ENCODE data around the gene TMPRSS6.
A peak's percentile ranks its signal among the peaks of the same experiment; 100 is the strongest.

The TMPRSS6 gene

DNA sequence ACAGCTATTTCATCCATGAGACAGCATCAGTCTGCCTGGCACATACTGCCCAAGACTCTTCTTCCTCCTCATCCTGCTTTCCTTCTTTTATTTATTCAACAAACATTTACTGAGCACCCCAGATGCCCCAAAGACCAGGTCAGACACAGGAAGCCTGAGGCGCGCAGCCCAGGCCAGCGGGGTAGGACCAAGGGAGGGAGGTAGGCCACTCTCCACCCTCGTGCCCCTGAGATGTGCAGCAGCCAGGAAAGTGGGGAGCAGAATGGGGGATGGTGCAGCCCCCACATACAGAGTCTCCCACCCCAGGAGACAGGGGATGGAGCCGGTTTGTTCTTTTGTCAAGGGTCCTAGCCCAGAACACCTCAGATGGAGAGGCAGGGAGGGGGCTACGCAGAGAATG lies 44.4 kb upstream of the TMPRSS6 start:
- DNase-seq (ENCODE audit: low read depth) = no peak
- no peak overlapping the region for H3K4me3 ChIP-seq (ENCODE audit: low read depth, low read length)
- TF ChIP-seq, protein P1, sequence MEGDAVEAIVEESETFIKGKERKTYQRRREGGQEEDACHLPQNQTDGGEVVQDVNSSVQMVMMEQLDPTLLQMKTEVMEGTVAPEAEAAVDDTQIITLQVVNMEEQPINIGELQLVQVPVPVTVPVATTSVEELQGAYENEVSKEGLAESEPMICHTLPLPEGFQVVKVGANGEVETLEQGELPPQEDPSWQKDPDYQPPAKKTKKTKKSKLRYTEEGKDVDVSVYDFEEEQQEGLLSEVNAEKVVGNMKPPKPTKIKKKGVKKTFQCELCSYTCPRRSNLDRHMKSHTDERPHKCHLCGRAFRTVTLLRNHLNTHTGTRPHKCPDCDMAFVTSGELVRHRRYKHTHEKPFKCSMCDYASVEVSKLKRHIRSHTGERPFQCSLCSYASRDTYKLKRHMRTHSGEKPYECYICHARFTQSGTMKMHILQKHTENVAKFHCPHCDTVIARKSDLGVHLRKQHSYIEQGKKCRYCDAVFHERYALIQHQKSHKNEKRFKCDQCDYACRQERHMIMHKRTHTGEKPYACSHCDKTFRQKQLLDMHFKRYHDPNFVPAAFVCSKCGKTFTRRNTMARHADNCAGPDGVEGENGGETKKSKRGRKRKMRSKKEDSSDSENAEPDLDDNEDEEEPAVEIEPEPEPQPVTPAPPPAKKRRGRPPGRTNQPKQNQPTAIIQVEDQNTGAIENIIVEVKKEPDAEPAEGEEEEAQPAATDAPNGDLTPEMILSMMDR (IDR thresholded peaks at IDR 0.05; ENCODE audit: insufficient read depth, low read depth, low read length, missing control alignments) = no peak

DNA sequence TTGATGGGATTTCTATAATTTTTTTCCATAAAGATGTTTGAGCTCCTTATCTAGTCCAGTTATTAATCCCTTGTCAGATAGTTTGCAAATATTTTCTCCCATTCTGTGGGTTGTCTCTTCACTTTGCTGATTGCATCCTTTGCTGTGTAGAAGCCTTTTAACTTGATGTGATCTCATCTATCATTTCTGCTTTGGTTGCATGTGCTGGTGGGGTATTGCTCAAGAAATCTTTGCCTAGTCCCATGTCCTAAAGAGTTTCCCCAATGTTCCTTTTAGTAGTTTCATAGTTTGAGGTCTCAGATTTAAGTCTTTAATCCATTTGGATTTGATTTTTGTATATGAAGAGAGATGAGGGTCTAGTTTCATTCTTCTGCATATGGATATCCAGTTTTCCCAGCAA lies 41.9 kb upstream of the TMPRSS6 start:
- TF ChIP-seq, protein P1 (IDR thresholded peaks at IDR 0.05; ENCODE audit: insufficient read depth, low read depth, low read length, missing control alignments) = no peak
- H3K4me3 ChIP-seq (ENCODE audit: low read depth, low read length) = no peak overlapping the region
- no peak for DNase-seq (ENCODE audit: low read depth)

DNA sequence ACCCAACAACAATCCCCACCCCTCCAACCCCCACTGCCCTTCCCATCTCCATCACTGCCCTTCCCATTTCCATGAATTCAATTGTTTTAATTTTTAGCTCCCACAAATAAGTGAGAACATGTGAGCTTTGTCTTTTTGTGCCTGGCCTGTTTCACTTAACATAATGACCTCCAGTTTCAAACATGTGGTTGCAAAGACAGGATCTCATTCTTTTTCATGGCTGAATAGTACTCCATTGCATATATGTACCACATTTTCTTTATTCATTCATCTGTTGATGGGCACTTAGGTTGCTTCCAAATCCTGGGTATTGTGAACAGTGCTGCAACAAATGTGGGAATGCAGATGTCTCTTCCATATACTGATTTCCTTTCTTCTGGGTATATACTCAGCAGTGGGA lies 41.2 kb upstream of the TMPRSS6 start:
- H3K4me3 ChIP-seq (ENCODE audit: low read depth, low read length) = peak overlapping the region; percentile 97; the same call in 1 of the 2 replicates
- TF ChIP-seq, protein P1 (IDR thresholded peaks at IDR 0.05; ENCODE audit: insufficient read depth, low read depth, low read length, missing control alignments) = no peak
- no peak for DNase-seq (ENCODE audit: low read depth)

DNA sequence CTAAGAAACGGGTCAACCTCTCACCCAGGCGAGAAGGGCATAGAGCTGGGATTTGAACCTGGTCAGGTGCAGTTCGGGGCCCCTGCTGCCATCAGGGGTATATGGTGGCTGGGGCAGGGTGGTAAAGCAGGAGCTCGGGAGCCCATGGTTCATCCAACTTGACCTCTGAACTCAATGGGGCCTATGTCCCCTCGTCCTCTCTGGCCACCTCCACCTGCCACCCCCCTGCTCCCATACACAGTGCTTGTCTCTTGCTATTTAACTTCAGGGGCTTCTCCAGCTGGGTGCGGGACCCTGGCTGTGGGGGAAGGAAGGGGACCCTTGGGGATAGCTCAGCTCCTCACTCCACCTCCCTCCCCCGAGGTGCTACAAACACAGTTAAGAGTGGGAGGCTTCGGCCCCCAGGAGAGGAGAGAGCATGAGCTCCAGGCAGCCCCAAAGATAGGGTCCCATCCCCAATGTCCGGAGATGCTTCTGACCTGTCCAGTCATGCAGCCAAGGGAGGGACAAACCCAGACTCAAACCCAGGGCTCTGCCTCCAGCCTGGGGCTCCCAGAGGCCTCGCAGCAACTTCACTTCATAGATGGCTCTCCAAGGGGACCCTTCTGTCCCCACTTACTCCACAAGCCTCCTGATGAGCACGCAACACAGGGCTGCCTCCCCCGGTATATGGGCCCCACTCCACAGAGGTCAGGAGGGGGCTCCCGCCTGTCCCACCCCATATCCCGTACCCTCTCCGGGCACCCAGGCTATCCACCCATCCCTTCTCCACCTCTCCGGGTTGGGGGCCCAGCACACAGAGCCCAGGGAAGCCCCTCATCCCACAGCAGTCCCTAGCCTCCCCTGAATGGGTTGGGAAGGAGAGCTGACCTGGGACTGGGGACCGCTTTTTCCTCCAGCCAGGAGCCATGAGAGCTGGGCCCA lies 39.5 kb upstream of the TMPRSS6 start:
- TF ChIP-seq, protein P1 (IDR thresholded peaks at IDR 0.05; ENCODE audit: insufficient read depth, low read depth, low read length, missing control alignments) = no peak
- no peak for DNase-seq (ENCODE audit: low read depth)
- peak overlapping the region; percentile 97 for H3K4me3 ChIP-seq (ENCODE audit: low read depth, low read length)

DNA sequence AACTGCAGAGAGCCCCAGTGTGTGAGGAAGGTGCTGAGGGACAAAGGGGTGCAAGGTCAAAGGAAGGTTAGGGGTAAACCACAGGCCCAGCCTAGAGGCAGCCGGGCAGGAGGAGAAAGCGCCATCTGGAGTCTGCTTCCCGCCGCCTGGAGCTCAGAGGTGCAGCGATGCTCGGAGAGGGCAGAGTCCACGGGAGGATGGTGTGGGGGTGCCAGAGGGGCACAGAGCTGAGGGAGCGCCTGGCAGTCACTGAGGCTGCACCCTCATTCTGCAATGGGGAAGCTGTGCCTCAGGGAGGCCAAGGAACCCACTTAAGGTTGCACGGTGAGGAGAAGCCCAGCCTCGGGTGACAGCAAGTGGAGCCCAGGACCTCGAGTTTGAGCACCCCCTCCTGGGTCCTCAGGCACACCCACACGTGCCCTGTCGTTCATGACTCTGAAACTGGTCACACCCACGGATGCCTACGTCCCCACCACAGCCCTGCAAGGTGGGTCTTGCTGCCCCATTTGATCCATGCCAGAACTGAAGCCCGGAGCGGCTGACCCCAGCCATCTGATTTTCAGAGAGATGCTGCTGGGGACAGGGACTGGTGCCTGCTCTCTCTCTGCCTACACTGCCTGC lies 38.6 kb upstream of the TMPRSS6 start:
- TF ChIP-seq, protein P1 (IDR thresholded peaks at IDR 0.05; ENCODE audit: insufficient read depth, low read depth, low read length, missing control alignments) = peak; percentile 9
- H3K4me3 ChIP-seq (ENCODE audit: low read depth, low read length) = peak overlapping the region; percentile 97
- peak; percentile 33 for DNase-seq (ENCODE audit: low read depth)

DNA sequence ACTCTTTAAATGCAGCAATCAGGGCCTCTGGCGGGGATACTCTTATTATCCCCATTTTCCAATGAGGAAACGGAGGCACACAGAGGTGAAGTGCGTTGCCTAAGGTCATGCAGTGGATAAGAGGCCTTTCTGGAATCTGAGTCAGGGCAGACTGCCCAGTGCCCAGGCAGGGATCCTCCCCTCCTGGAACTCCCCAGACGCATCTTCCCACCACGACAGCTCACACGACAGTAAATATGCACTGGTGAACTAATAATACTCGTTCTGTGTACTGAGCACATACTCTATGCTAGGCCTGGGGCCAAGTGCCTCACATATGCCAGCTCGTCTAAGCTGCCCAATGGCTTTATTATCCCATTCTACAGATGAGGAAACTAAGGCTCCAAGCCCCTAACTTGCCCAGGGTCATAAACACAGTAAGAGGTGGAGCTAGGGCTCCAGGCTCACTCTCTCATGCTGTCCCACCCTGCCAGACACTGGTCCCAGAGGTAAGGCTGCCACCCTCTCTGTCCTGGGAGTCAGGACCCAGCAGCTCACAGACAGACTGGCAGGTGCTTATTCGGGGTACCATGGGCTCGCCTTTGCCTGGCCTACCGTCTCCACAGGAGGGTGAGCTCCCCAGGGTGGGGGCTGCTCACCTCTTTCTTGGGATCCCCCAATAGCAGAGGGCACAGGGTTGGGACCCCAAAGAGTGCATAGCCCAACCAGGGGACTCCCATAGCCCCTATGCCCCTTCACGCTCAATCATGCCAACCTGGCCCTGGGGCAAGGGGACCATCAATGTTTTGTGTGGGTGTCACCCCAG lies 37.9 kb upstream of the TMPRSS6 start:
- TF ChIP-seq, protein P1 (IDR thresholded peaks at IDR 0.05; ENCODE audit: insufficient read depth, low read depth, low read length, missing control alignments) = no peak
- no peak for DNase-seq (ENCODE audit: low read depth)
- H3K4me3 ChIP-seq (ENCODE audit: low read depth, low read length) = peak overlapping the region; percentile 97
